Caco-2 (cell line): ENCODE data around the gene AAMP. TPM values are rescaled to one million over a fixed set of nuclear protein-coding genes. Genes with fewer than 3 reads are reported as not detected.

Source experiments
- BruUV-seq: library from RNA; stranded (reverse); fragments of 400-500 nt; replicated peaks from 2 replicates; lab custom pipeline; 2021; lab: Mats Ljungman, UMichigan
- CTCF ChIA-PET: fragments of 300-600 bp; sonication (Branson Sonifier 250); formaldehyde crosslinking; loops from one replicate; lab custom pipeline; 2022; ENCODE audit warnings: antibody characterized with exemption; lab: Charles Lee
- POLR2A ChIA-PET: fragments of 300-600 bp; sonication (Branson Sonifier 250); formaldehyde crosslinking; loops from one replicate; lab custom pipeline; 2022; ENCODE audit warnings: antibody characterized with exemption; lab: Charles Lee
- DNase-seq, 2 experiments: peaks; one replicate each; pipeline versions ENCODE4 v3.0.0 to v3.0.0-alpha.2; 2020 to 2022
- H3K27me3 ChIP-seq: replicated peaks from 2 replicates; pipeline ENCODE4 v1.6.0; 2011; ENCODE audit warnings: low read length; ENCODE audit not compliant: control insufficient read depth, insufficient read depth
- H3K36me3 ChIP-seq: 2 replicates; pipeline ENCODE4 v1.5.1; 2011; ENCODE audit warnings: low read length; ENCODE audit not compliant: control insufficient read depth, insufficient read depth
- H3K4me1 ChIP-seq: fragments of 250-450 bp; sonication (Bioruptor Pico); 2 replicates; pipeline ENCODE4 v1.5.1; 2020; ENCODE audit warnings: mild to moderate bottlenecking
- H3K4me3 ChIP-seq: 2 replicates; pipeline ENCODE4 v1.5.1; 2011; ENCODE audit warnings: low read depth, mild to moderate bottlenecking, control low read depth, low read length
- H3K9me3 ChIP-seq: fragments of 250-450 bp; sonication (Bioruptor Pico); 2 replicates; pipeline ENCODE4 v1.5.1; 2020; ENCODE audit warnings: mild to moderate bottlenecking, moderate library complexity
- H3K27ac Mint-ChIP-seq: one replicate; pipeline ENCODE4 v1.8.0; 2022; ENCODE audit warnings: mixed read lengths; ENCODE audit not compliant: unreplicated experiment
- H3K27me3 Mint-ChIP-seq: one replicate; pipeline ENCODE4 v1.8.0; 2022; ENCODE audit warnings: mixed read lengths; ENCODE audit not compliant: insufficient read depth, unreplicated experiment
- H3K36me3 Mint-ChIP-seq: one replicate; pipeline ENCODE4 v1.8.0; 2022; ENCODE audit warnings: mild to moderate bottlenecking, mixed read lengths; ENCODE audit not compliant: insufficient read depth, unreplicated experiment
- H3K4me1 Mint-ChIP-seq: one replicate; pipeline ENCODE4 v1.8.0; 2022; ENCODE audit warnings: low read depth, mixed read lengths; ENCODE audit not compliant: unreplicated experiment
- H3K4me3 Mint-ChIP-seq: one replicate; pipeline ENCODE4 v1.8.0; 2022; ENCODE audit warnings: mild to moderate bottlenecking, moderate library complexity, mixed read lengths; ENCODE audit not compliant: unreplicated experiment
- H3K9me3 Mint-ChIP-seq: one replicate; pipeline ENCODE4 v1.8.0; 2022; ENCODE audit warnings: mixed read lengths; ENCODE audit not compliant: unreplicated experiment
- intact Hi-C: fragments of 100-400 bp; cut with micrococcal nuclease; formaldehyde crosslinking; loops from one replicate; pipeline ENCODE4 v1.10.0; 2022; ENCODE audit not compliant: unreplicated experiment
- total RNA-seq: library from RNA; stranded (reverse); gene quantifications from 2 replicates; pipeline ENCODE4 v1.2.3, GENCODE V29; 2022
- TF ChIP-seq, protein P1 (sequence below), 2 experiments: fragments of 200-600 bp in 1 of 2; IDR thresholded peaks; 1 replicate in 1 of 2; 2 replicates in 1 of 2; pipeline versions ENCODE4 v1.5.1 to v1.8.0; 2011 to 2022; ENCODE audit warnings: antibody characterized with exemption in 1 of 2, control low read depth in 1 of 2, inconsistent platforms in 1 of 2, low read depth in 1 of 2, low read length in 1 of 2, mild to moderate bottlenecking in 1 of 2, moderate library complexity in 1 of 2; ENCODE audit not compliant: insufficient read depth in 1 of 2, severe bottlenecking in 1 of 2, unreplicated experiment in 1 of 2

Gene AAMP
- total RNA-seq, 1 experiment from 2014 or later, result 125 TPM

GRCh38 chr2:218295029-218295428 lies 25.1 kb upstream of the AAMP start:
- Mint-ChIP-seq H3K4me1 (peaks cover 46% of the 10 kb centered on the region), H3K9me3 (no peaks in the 10 kb centered on the region), H3K27ac (peak overlapping the region; percentile 100), H3K36me3 (peaks cover 25% of the 10 kb centered on the region), H3K27me3 (no peaks in the 10 kb centered on the region), H3K4me3 (peak overlapping the region; percentile 86)
- H3K36me3 ChIP-seq, result no peaks in the 10 kb centered on the region
- POLR2A ChIA-PET, result interaction anchor here (0.6 to 4.3 kb wide), 4 partner anchors 8 to 136 kb away, joined by 3 to 37 read pairs (median 12); no protein-coding TSS in a partner anchor
- TF ChIP-seq, protein P1, sequence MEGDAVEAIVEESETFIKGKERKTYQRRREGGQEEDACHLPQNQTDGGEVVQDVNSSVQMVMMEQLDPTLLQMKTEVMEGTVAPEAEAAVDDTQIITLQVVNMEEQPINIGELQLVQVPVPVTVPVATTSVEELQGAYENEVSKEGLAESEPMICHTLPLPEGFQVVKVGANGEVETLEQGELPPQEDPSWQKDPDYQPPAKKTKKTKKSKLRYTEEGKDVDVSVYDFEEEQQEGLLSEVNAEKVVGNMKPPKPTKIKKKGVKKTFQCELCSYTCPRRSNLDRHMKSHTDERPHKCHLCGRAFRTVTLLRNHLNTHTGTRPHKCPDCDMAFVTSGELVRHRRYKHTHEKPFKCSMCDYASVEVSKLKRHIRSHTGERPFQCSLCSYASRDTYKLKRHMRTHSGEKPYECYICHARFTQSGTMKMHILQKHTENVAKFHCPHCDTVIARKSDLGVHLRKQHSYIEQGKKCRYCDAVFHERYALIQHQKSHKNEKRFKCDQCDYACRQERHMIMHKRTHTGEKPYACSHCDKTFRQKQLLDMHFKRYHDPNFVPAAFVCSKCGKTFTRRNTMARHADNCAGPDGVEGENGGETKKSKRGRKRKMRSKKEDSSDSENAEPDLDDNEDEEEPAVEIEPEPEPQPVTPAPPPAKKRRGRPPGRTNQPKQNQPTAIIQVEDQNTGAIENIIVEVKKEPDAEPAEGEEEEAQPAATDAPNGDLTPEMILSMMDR (IDR thresholded peaks at IDR 0.05; ENCODE audit: insufficient read depth in 1 of 2, low read depth in 1 of 2, low read length in 1 of 2, severe bottlenecking in 1 of 2, unreplicated experiment in 1 of 2), result no peak
- intact Hi-C loops, result loop anchor here (10.0 kb wide), 1 partner anchor 270 kb away; the partner anchor contains the start of genes CNOT9 and USP37
- no peaks in the 10 kb centered on the region for H3K9me3 ChIP-seq
- peaks cover 59% of the 10 kb centered on the region for H3K4me1 ChIP-seq
- no peaks in the 10 kb centered on the region for H3K27me3 ChIP-seq
- no TSS peak for BruUV-seq
- H3K4me3 ChIP-seq, result no peak overlapping the region
- DNase-seq, result peak; percentile 69 to 85
- CTCF ChIA-PET, result interaction anchor here (0.5 to 11.4 kb wide), 7 partner anchors 8 to 1094 kb away, joined by 3 to 121 read pairs (median 5); partner anchors contain the start of genes AAMP and PNKD

GRCh38 chr2:218294430-218295022 lies 24.6 kb upstream of the AAMP start:
- TF ChIP-seq, protein P1 (IDR thresholded peaks at IDR 0.05; ENCODE audit: insufficient read depth in 1 of 2, low read depth in 1 of 2, low read length in 1 of 2, severe bottlenecking in 1 of 2, unreplicated experiment in 1 of 2), result no peak
- Mint-ChIP-seq H3K4me1 (peaks cover 51% of the 10 kb centered on the region), H3K9me3 (no peaks in the 10 kb centered on the region), H3K36me3 (peaks cover 25% of the 10 kb centered on the region), H3K4me3 (peak overlapping the region; percentile 86), H3K27ac (peak overlapping the region; percentile 100), H3K27me3 (no peaks in the 10 kb centered on the region)
- H3K4me1 ChIP-seq, result peaks cover 64% of the 10 kb centered on the region
- no peaks in the 10 kb centered on the region for H3K36me3 ChIP-seq
- POLR2A ChIA-PET, result interaction anchor here (0.7 to 4.3 kb wide), 4 partner anchors 9 to 124 kb away, joined by 3 to 37 read pairs (median 9); no protein-coding TSS in a partner anchor
- intact Hi-C loops, result loop anchor here (10.0 kb wide), 1 partner anchor 270 kb away; the partner anchor contains the start of genes CNOT9 and USP37
- no peaks in the 10 kb centered on the region for H3K9me3 ChIP-seq
- H3K4me3 ChIP-seq, result no peak overlapping the region
- CTCF ChIA-PET, result interaction anchor here (1.6 to 11.4 kb wide), 4 partner anchors 8 to 106 kb away, joined by 4 to 121 read pairs (median 10); partner anchors contain the start of genes AAMP and PNKD
- BruUV-seq, result no TSS peak
- DNase-seq, result peak; percentile 51 to 62
- no peaks in the 10 kb centered on the region for H3K27me3 ChIP-seq

DNA sequence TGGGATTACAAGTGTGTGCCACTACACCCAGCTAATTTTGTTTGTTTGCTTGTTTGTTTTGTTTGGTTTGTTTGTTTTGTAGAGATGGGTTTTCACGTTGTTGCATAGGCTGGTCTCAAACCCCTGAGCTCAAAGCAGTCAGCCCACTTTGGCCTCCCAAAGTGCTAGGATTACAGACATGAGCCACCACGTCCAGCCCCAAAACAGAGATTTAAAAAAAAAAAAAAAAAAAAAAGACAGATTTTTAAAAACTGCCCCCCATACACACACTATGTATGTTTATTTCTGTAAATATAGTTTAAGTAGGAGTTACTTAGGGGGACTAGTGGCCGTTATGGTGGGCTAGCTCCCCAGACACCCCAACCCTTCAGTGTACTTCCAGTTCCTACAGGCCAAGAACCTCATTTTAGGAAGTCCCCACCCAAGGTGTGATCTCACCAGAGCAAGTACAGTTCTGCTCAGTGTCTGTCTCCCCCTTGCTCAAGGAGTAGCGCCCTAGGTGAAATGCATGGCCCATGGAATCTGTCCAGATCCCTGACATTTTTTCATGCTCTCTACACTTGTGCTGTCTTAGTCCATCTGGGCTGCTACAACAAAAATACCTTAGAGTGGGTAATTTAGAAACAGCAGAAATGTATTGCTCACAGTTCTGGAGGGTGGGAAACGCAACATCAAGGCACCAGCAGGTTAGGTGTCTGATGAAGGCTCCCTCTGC lies 23.9 kb upstream of the AAMP start:
- ChIA-PET CTCF (interaction anchor here (0.7 to 11.4 kb wide), 10 partner anchors 9 to 106 kb away, joined by 4 to 121 read pairs (median 8); partner anchors contain the start of genes AAMP, CTDSP1 and PNKD), POLR2A (interaction anchor here (0.7 to 4.3 kb wide), 14 partner anchors 8 to 149 kb away, joined by 3 to 37 read pairs (median 9); partner anchors contain the start of genes AAMP, ARPC2, CTDSP1 and PNKD)
- peaks cover 71% of the 10 kb centered on the region for H3K4me1 ChIP-seq
- Mint-ChIP-seq H3K4me3 (peak overlapping the region; percentile 86), H3K27ac (peak overlapping the region; percentile 100), H3K4me1 (peaks cover 52% of the 10 kb centered on the region), H3K9me3 (no peaks in the 10 kb centered on the region), H3K36me3 (peaks cover 25% of the 10 kb centered on the region), H3K27me3 (no peaks in the 10 kb centered on the region)
- TF ChIP-seq, protein P1 (IDR thresholded peaks at IDR 0.05; ENCODE audit: insufficient read depth in 1 of 2, low read depth in 1 of 2, low read length in 1 of 2, severe bottlenecking in 1 of 2, unreplicated experiment in 1 of 2), result no peak
- H3K9me3 ChIP-seq, result no peaks in the 10 kb centered on the region
- intact Hi-C loops, result loop anchor here (1.0 to 10.0 kb wide), 3 partner anchors 18 to 271 kb away; partner anchors contain the start of genes CNOT9 and USP37
- no peak overlapping the region for H3K4me3 ChIP-seq
- DNase-seq, result no peak
- BruUV-seq, result no TSS peak
- H3K36me3 ChIP-seq, result no peaks in the 10 kb centered on the region
- no peaks in the 10 kb centered on the region for H3K27me3 ChIP-seq
